PC-9 (cell line): ENCODE measurements around the gene EGFL8.

ENCODE experiments used
- CTCF ChIP-seq: fragments of 200-600 bp; sonication (generic); conservative IDR thresholded peaks from 2 replicates; pipeline ENCODE4 v1.6.1; 2017; ENCODE audit warnings: mixed run types, antibody characterized with exemption, mild to moderate bottlenecking, moderate library complexity
- EZH2 ChIP-seq: fragments of 200-600 bp; sonication (generic); IDR thresholded peaks from 2 replicates; pipeline ENCODE4 v1.8.0; 2017; ENCODE audit warnings: antibody characterized with exemption, low read depth

GRCh38 chr6:32127409-32127716, 37.0 kb upstream of the EGFL8 start:
- TF ChIP-seq CTCF (no peak), EZH2 (no peak)
